Suprapubic skin (tissue), 4 donors: ENCODE data around the gene ATOH8.

ENCODE experiments used
- CTCF ChIP-seq, 2 donors: fragments of 200-600 bp in 1 of 2; fragments of 450-650 bp in 1 of 2; sonication (generic) in 1 of 2; IDR thresholded peaks; one replicate each; pipeline ENCODE4 v1.5.1; 2016 to 2019; ENCODE audit warnings: antibody characterized with exemption in 2 of 2, mild to moderate bottlenecking in 1 of 2, moderate library complexity in 1 of 2
- EP300 ChIP-seq: sonication (generic); formaldehyde crosslinking; IDR thresholded peaks from one replicate; pipeline ENCODE4 v1.6.1; 2017; ENCODE audit warnings: antibody characterized with exemption
- POLR2A ChIP-seq, 2 donors: fragments of 450-650 bp; IDR thresholded peaks; one replicate each; pipeline ENCODE4 v1.6.1; 2017; ENCODE audit warnings: antibody characterized with exemption in 2 of 2, mild to moderate bottlenecking in 2 of 2, moderate library complexity in 2 of 2
- POLR2AphosphoS5 ChIP-seq, 3 donors: sonication (generic); formaldehyde crosslinking; IDR thresholded peaks; one replicate each; pipeline ENCODE4 v1.6.1; 2017; ENCODE audit warnings: antibody characterized with exemption in 3 of 3

GRCh38 chr2:85716346-85716914 lies 37.4 kb upstream of the ATOH8 start:
- no peak for TF ChIP-seq EP300
- no peak for TF ChIP-seq CTCF (IDR thresholded peaks at IDR 0.05)
- no peak for TF ChIP-seq POLR2A (IDR thresholded peaks at IDR 0.05)
- no peak for TF ChIP-seq POLR2AphosphoS5 (IDR thresholded peaks at IDR 0.05)
